OCI-LY7 (cell line): ENCODE results near the gene MYH8.

ENCODE experiments used
- EZH2phosphoT487 ChIP-seq: fragments of 200-600 bp; sonication (generic); IDR thresholded peaks from 2 replicates; pipeline ENCODE4 v1.6.1; 2018; ENCODE audit warnings: low read depth, borderline replicate concordance, mild to moderate bottlenecking, mixed run types, antibody characterized with exemption, low read length, moderate library complexity, mixed read lengths
- TF ChIP-seq, protein P1 (sequence below): fragments of 200-600 bp; sonication (generic); conservative IDR thresholded peaks from 2 replicates; pipeline ENCODE4 v1.5.1; 2014; ENCODE audit warnings: mild to moderate bottlenecking, antibody characterized with exemption, low read length, moderate library complexity, mixed read lengths

- TF ChIP-seq, protein P1, sequence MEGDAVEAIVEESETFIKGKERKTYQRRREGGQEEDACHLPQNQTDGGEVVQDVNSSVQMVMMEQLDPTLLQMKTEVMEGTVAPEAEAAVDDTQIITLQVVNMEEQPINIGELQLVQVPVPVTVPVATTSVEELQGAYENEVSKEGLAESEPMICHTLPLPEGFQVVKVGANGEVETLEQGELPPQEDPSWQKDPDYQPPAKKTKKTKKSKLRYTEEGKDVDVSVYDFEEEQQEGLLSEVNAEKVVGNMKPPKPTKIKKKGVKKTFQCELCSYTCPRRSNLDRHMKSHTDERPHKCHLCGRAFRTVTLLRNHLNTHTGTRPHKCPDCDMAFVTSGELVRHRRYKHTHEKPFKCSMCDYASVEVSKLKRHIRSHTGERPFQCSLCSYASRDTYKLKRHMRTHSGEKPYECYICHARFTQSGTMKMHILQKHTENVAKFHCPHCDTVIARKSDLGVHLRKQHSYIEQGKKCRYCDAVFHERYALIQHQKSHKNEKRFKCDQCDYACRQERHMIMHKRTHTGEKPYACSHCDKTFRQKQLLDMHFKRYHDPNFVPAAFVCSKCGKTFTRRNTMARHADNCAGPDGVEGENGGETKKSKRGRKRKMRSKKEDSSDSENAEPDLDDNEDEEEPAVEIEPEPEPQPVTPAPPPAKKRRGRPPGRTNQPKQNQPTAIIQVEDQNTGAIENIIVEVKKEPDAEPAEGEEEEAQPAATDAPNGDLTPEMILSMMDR = no peak
- no peak for TF ChIP-seq EZH2phosphoT487
Measured at GRCh38 chr17:10447026-10447931, 25.5 kb upstream of the MYH8 start.
